Stimulated activated CD4-positive, alpha-beta T cell treated with anti-CD3 and anti-CD28 coated beads, Interleukin-4, amount 100 ng/mL, for 48 hours (primary cell): ENCODE results near the gene TBL1XR1.
"Not testable (repeated sequence)": the region's sequence is repeated elsewhere in the genome, so short reads cannot be mapped to it uniquely, and the experiment has no call there.

Source experiments
- DNase-seq, 2 donors: peaks; one replicate each; pipeline ENCODE4 v3.0.0-alpha.2; 2020; ENCODE audit warnings: low read depth in 2 of 2

The TBL1XR1 gene

DNA sequence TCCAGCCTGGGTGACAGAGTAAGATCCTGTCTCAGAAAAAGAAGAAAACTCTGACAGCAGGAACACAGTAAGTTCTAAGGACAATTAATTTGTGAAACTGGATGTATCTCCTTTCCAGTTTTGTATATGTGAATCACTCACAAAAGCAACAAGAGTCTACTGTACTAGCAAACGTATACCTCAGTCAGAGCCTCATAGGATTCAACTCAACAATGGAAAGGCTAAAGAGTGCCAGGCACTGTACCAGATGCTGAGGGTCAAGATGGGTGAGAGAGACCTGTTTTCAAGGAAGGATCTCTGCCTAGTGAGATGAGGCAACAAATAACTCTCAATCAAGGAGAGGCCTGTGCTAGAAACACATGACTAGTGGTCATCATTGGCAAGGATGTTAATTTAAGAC, 14.9 kb downstream of the TBL1XR1 start:
- DNase-seq, result no peak

DNA sequence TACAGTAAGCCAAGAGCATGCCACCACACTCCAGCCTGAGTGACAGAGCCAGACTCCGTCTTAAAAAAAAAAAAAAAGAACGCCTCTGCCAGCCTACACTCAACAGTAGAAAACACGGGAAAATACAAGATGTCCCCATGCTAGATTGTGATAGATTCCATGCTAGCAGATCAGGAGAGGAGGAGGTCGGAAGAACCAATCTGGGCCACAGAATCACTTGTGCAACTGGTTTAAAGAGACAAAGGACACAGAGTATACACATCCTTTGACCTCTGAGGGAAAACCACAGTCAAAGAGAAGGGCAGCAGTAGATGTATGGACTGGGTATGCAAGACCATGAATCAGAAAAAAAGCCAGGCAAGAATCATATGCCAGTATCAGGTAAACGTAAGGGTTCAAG, 15.9 kb downstream of the TBL1XR1 start:
- DNase-seq, result no peak

DNA sequence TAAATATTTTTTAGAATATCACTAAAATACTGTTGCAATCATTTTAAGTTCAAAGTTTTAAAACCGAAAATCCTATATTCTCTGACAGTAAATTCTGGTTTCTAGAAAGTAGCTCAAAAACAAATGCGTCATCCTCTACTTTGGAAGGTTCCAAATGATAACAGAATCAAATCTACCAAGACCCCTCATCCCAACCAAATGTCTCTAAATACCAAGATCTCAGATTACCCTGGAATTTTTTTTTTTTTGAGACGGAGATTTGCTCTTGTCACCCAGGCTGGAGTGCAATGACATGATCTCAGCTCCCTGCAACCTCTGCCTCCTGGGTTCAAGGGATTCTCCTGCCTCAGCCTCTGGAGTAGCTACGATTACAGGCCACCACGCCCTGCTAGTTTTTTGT, 16.8 kb downstream of the TBL1XR1 start:
- no peak for DNase-seq

DNA sequence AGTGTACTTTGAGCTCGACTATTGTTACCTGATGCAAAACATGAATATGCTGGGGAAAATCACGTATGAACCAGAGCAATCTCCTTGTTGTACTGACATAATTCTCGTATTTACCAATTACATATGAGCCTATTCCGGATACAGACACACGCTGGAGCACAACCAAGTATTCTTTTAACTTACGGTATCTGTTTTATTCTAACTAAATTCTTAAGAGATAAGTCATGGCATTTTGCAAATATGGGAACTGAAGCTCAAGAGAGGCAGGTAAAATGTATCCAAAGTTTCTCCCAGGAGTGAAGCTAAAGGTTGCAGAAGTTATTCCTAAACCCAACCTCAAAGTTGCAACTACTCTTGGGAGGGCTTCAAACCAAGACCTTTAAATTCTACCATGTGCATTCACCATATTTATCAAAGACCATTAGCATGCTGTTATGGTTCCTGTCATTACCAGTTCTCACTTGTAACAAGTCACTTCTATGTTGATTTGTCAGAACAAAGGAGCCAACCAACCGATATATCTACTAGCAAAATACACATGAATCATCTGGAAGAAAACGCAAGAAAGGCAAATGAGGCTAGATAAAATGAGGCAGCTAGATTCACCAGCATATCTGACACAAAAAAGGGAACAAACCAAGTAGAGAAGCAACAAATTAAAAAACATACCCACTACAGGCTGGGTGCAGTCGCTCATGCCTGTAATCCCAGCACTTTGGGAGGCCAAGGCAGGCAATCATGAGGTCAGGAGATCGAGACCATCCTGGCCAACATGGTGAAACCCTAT, 17.8 kb downstream of the TBL1XR1 start:
- DNase-seq, result no peak

DNA sequence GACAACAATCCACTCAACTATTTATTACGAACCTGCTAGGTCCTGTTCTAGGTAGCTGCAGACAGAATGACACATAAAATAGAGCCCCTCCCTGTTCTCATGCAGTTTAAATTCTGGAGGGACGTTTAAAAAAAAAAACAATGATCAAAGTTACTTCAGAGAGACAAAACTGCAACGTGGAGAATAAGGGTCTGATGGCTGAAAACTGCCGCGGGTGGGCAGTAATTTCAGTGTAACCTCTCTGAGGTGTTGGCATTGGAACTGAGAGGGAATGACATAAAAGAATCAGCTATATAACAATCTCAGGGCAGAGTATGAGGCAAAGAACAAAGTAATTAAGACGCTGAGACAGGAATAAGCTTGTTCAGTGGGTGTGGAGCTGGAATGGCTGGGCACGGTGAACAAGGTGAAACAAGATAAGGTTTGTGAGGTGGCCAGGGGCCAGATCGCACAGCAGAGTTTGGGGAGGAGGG, 19.5 kb downstream of the TBL1XR1 start:
- DNase-seq, result no peak

DNA sequence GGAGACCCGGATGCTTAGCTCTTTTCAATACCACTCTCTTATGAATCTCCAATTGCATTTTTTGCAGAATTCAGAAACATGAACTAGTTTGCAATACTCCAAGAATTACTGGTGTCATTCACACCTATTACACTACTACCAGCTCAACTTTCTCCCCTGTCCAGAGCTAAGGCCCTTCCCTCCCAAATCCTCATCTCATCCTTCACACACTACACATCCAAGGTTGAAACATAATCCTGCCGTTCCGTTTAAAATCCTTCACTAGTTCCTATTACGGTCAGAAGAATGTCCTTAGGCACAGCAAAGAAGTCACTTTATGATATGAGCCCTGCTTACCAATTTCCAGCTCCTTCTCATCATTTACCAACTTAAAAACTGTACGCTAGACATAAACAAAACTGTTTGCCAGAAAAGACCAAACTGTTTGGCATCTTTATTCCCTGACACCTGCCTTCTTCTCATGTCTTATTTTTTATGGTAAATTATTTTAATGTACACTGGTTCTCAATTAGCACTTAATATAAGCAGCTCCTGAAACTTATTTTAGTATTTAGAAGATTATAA, 22.6 kb downstream of the TBL1XR1 start:
- DNase-seq, result no peak

DNA sequence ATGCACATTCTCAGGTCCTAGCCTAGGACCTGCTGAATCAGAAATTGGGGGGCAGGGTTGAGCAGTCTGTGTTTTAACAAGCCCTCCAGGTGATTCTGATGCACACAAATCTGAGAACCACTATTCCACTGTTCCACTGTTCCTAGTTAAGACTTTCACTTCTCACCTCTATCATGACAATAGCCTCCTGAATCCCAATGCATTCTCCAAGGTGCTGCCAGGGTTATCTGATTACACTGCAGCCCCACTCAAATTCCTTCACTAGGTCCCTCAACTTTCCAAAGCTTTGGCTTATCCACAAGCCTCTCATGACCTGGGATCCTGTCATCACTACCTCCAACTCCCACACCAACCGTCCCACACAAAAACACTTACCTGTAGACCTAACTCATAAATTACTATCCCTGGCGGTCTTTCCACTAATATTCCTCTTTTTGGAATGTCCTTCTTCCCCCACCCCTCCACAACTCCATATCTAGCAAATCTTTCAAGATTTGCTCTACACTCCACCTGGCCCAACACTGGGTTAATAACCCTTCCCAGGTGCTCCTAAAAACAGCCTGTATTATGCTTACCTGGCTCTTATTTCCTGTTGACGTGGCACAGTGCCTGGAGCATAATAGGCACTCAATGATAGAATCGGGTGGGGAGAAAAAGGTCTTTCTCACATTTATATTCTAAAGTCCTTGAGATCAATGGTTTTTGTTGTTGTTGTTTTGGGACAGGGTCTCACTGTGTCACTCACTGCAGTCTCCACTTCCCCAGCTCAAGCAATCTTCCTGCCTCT, 27.2 kb downstream of the TBL1XR1 start:
- DNase-seq, result no peak

DNA sequence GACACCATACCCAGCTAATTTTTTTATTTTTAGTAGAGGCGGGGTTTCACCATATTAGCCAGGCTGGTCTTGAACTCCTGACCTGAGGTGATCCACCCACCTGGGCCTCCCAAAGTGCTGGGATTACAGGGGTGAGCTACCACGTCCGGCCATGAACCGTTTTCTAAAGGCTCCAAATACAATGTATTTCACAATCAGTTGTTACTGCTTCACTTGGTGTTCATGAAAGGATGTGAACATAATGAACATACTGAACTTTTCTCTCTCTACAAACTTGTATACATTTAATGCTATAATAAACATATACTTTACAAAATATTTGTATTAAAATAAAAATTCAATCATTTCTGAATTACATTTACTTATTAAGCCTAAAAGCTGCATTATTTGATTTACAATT, 28.9 kb downstream of the TBL1XR1 start:
- no peak for DNase-seq

DNA sequence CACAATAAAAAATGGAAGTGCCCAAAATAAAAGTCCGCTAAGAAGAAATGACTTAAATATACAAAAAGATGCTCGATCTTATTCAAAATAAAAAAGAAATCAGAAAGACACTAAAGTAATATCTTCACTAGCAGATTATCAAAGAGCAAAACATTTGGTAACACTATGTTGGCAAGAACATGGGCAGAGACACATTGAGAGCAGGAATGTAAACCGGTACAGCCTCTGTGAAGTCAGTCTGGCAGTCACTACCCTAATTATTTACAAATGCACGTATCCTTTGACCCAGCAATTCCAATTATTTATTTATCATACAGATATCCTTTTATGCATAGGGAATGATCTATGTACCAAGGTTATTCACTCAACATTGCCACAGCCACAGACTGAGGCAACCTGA, 34.5 kb downstream of the TBL1XR1 start:
- no peak for DNase-seq

DNA sequence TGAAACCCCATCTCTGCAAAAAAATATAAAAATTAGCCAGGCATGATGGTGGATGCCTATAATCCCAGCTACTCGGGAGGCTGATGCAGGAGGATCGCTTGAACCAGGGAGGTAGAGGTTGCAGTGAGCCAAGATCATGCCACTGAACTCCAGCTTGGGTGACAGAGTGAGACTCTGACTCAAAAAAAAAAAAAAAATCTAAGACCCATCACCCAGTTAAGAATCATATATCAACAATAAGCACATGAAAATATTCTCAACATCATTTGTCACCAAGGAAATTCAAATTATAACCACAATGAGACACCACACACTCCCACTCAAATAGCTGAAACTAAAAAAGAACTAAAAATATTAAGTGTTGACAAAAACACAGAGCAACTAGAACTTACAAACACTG, 35.7 kb downstream of the TBL1XR1 start:
- not testable (repeated sequence) for DNase-seq

DNA sequence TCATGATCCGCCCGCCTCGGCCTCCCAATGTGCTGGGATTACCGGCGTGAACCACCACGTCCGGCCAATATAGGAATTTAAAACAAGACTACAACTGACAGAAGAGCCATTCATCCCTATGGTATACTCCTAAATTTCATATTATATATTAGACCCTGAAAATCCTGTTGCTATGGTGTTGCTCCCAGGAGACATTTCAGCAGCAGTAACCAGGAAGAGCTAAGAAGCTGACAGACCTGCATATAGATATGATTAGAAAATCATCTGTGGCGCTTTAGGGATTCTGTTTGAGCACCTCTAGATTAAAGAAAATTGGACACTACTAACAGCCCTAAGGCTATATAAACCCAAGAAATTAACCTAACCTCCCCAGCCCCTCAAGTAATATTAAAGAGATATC, 38.8 kb downstream of the TBL1XR1 start:
- DNase-seq, result no peak

DNA sequence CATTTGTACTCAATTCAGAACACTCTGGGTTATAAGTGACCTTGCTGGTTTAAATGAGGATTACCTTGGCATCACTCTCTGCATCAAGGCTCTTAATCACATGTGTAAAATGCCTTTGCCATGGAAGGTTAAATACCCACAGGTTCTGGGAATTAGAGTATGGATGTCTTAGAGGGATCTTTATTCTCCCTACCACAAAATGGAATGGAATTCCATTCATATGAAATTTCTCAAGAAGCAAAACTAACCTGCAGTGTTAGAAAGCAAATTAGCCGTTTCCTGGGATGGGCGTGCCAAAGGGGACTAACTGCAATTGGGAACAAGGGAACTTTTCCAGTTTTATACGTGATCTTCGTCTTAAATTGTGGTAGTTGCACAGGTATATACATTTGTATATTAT, 39.8 kb downstream of the TBL1XR1 start:
- DNase-seq, result no peak

DNA sequence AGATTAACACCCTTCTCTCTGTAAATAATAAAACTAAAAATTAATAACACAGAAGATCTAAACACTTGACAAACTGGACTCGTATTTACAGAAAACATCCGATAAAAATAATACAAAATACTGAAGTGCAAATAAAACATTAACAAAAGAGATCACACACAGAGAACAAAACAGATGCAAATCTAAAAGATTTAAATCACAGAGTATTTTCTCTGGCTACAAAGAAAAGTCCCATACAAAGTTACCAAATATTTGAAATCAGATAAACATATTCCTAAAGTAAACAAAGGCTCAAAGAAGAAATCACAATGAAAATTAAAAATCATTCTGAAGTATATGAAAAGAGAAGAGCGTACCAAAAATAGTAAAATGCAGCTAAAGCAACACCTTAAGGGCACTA, 42.5 kb downstream of the TBL1XR1 start:
- no peak for DNase-seq

DNA sequence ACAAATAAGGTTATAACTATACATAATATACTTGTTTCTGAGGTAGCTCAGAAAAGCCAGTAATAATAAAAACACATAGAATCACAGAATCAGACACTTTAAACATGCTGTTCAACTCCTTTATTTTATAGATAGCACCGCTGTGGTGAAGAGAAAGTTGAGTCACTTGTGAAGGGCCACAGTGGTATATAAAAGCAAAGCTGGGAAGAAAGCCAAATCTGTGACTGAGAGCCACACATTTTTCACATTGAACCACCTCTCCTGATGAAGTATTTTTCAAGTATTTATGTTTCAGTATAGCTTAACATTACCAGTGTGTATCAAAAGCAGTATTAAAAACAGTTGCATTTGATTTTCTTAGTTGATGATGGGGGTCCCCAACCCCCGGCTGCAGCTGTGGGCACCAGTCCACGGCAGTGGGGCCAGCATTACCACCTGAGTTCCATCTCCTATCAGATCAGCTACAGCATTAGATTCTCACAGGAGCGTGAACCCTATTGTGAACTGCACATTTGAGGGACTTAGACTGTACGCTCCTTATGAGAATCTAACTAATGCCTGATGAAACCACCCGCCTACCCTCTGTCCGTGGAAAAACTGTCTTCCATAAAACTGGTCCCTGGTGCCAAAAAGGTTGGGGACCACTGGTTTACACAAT, 46.2 kb downstream of the TBL1XR1 start:
- DNase-seq, result no peak

DNA sequence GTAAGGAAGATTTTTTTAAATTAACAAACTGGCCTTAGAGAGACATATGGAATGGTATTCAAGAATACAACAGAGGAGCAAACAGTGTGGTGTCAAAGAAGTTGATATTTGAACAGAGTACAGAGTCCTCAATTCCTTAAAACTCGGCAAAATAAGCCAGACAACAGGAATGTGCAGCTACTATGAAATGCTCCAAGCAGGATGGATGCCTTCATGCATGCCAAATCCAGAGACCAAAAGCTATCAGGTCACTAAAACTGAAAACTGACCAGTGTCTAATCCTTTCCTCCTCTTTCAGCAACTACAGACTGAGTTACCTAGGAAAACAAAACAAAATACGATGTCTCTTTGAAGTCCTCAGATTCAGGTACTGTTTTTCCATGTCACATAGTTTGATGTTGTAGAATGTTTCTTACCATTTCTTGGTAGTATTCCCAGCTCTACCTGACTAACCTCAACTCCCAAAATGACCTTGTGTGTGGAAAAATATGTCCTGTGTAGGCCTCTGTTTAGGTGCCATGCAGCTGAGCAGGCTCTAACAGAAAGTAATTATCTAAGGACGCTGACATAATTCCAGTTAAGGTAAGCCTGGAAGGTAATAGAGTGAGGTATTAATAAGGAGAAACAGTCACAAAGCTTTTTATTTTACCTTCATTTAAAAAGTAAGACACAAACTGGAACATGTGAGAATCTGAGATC, 46.9 kb downstream of the TBL1XR1 start:
- no peak for DNase-seq

DNA sequence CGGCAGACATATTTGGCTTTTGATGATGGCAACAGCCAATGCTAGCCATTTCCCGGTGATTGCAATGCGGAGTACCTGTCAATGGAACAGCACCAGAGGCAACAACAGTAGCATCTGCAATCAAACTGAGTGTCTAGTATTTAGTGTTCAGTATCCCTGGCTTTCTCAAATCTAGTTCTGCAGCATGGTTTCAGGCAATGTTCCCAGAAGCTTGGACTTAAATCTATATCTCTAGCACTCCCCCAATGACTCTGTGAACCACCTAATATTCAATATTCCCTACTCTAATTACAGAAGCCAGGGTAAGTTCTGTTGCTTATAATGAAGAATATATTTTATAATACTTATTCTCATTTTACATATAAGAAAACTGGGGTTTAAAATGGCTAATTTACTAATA, 48.2 kb downstream of the TBL1XR1 start:
- no peak for DNase-seq

DNA sequence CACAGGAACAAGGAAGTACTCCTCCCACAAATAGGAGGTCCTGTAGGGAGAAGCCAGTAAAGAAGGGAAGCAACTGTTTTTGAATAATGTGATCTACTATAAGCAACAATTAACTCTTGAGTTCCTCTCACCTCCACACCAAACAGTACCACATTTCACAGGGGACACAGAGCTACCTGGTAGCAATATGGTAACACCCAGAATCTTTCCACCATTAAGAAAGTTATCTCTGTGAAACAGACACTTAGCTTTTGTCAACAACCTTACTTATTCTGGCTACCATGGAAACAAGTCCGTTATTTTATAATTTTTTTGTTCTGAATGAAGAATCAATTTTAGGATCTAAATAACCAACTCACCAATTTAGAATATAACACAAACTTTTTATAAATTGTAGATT, 49.5 kb downstream of the TBL1XR1 start:
- no peak for DNase-seq

DNA sequence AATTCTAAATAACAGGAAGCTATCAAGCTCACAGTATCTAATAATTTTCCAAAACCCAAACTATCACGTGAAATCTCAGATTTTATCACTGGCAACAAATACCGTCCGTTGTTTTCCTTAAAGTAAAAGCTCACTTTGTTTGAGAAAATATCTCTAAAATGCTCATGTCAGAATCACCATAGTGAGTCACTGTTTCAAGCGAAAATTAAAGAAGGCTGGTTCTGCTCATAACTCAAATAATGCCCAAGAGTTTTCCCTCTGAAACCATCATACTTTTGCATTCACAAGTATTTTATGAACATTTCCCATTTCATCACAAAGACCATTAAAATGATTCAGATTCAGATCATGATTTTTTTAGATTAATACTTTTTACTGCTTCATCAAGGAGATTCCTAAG, 50.6 kb downstream of the TBL1XR1 start:
- DNase-seq, result no peak

DNA sequence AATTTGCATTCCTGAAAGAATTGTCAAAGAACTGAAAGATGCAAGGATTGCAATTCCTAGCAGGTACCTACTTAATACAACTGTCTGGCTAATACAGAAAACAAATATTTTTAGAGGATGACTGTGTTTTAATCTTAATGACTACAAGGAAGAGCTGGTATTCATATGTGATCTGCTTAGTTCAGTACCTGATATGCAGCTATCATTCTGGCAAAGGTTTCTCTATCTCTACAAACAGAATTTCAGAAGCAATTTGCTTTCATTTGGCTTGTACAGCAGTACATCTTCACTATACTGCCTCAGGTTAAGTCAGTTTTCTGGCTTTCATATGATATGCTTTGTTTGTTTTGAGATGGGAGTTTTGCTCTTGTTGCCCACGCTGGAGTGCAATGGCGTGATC, 51.3 kb downstream of the TBL1XR1 start:
- no peak for DNase-seq

DNA sequence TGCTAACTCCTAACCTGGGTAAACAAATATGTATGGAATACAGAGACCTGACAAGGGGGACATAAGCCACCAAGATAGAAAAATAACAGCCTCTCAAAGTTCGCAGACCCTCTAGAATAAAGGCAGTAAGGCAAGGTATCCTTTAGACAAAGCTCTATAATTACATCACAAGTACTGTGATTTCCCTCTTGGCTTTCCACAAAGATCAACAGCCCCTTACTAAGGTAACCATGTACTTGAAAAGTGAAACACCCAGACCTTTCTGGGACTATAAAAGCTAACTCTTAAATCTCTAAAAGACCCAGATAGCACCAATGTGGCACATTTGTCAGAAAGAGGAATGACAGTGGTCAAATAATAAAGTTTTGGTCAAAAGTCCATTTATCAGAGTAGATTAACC, 51.9 kb downstream of the TBL1XR1 start:
- no peak for DNase-seq

DNA sequence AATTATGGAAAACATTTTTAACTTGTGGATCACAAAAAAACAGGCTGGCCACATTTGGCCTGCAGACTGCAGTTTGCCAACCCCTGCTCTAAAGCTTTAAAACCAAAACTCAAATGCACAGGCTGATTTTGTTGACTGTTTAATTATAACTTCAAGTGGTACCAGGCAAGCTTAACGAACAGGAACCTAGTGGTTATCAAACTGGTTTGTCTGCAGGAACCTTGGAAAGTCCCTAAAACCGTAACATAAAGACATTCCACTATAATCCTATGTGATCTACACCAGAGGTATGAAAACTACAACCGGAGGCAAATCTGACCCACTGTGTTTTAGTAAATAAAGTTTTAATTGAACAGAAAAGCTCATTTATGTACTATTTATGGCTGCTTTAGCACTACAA, 52.4 kb downstream of the TBL1XR1 start:
- DNase-seq, result no peak
